ENCODE results near the gene MYOF. TPM values are rescaled to one million over a fixed set of nuclear protein-coding genes. Genes with fewer than 3 reads are reported as not detected.
A peak's percentile ranks its signal among the peaks of the same experiment; 100 is the strongest.

MYOF gene
- total and polyA plus RNA-seq, 10 of the 15 experiments (the other 5 are each of a cell fraction or from before 2014, with no cell fraction given) = 0.02 to 0.59 (median 0.17) TPM

DNA sequence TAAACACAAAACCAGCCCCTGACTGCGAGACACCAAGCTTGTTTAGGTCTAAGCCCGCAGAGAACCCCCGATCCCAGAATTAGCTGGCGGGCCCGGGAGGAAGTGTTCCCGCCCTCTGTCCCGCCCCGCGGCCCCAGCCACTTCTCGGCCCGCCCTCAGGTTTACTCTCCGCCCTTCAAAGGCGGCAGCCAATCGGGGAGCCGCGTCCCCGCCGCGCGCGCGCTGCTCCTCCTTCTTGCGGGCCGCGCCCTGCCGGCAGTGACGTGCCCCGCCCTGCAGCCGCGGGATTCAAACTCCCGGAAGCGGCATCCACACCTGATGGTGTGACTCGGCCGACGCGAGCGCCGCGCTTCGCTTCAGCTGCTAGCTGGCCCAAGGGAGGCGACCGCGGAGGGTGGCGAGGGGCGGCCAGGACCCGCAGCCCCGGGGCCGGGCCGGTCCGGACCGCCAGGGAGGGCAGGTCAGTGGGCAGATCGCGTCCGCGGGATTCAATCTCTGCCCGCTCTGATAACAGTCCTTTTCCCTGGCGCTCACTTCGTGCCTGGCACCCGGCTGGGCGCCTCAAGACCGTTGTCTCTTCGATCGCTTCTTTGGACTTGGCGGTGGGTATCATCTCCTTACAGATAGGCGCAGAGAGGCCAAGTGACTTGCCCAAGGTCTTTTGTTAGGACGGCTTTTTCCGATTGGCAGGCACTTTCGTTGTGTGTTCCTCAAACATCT, 14.3 kb upstream of the MYOF start, which contains the start of gene CEP55 (continued):
- TF ChIP-seq MYB (IDR thresholded peaks at IDR 0.05; ENCODE audit: borderline replicate concordance, low read depth, low read length) (no peak), RELA (IDR thresholded peaks at IDR 0.05; ENCODE audit: borderline replicate concordance, partially characterized antibody) (no peak), EED (IDR thresholded peaks at IDR 0.05; ENCODE audit: low read depth) (no peak), HCFC1 (IDR thresholded peaks at IDR 0.05; ENCODE audit: low read length) (0 out of 2 replicates have a peak, but pooled peaks have one; percentile 31), EP300 (IDR thresholded peaks at IDR 0.05; ENCODE audit: borderline replicate concordance in 1 of 2, control insufficient read depth in 1 of 2, low read depth in 2 of 2, low read length in 2 of 2) (0 out of 4 replicates have a peak, but pooled peaks of 1 of the 2 experiments have one; percentile 17), ZNF217 (IDR thresholded peaks at IDR 0.05) (no peak), ZZZ3 (IDR thresholded peaks at IDR 0.05; ENCODE audit: control insufficient read depth, insufficient read length, low read depth) (no peak), STAT3 (IDR thresholded peaks at IDR 0.05; ENCODE audit: low read depth, low read length) (no peak), MTA3 (IDR thresholded peaks at IDR 0.05; ENCODE audit: borderline replicate concordance, low read length) (no peak), RFX5 (IDR thresholded peaks at IDR 0.05; ENCODE audit: low read depth, low read length) (peak; percentile 61; the same call in 1 of the 2 replicates), POLR2A (IDR thresholded peaks at IDR 0.05; ENCODE audit: low read depth, low read length) (peak; percentile 90), JUND (IDR thresholded peaks at IDR 0.05; ENCODE audit: low read depth, low read length) (0 out of 2 replicates have a peak, but pooled peaks have one; percentile 19), MYC (IDR thresholded peaks at IDR 0.05; ENCODE audit: insufficient read depth, insufficient read length, insufficient replicate concordance, low read length, severe bottlenecking) (no peak), GATAD2B (conservative IDR thresholded peaks at IDR 0.05; ENCODE audit: low read depth) (peak; percentile 90), SPI1 (IDR thresholded peaks at IDR 0.05; ENCODE audit: borderline replicate concordance, insufficient read depth, low read depth, low read length) (peak; percentile 68), SMAD5 (IDR thresholded peaks at IDR 0.05; ENCODE audit: low read depth) (no peak), RAD21 (IDR thresholded peaks at IDR 0.05; ENCODE audit: insufficient read depth, low read depth, low read length) (no peak), STAT1 (conservative IDR thresholded peaks at IDR 0.05) (no peak), ZNF384 (IDR thresholded peaks at IDR 0.05; ENCODE audit: borderline replicate concordance, low read depth, low read length) (no peak), CREB1 (IDR thresholded peaks at IDR 0.05; ENCODE audit: low read depth) (peak; percentile 95), NR2F1 (conservative IDR thresholded peaks at IDR 0.05) (0 out of 2 replicates have a peak, but pooled peaks have one; percentile 12)
- TF ChIP-seq, protein P1, sequence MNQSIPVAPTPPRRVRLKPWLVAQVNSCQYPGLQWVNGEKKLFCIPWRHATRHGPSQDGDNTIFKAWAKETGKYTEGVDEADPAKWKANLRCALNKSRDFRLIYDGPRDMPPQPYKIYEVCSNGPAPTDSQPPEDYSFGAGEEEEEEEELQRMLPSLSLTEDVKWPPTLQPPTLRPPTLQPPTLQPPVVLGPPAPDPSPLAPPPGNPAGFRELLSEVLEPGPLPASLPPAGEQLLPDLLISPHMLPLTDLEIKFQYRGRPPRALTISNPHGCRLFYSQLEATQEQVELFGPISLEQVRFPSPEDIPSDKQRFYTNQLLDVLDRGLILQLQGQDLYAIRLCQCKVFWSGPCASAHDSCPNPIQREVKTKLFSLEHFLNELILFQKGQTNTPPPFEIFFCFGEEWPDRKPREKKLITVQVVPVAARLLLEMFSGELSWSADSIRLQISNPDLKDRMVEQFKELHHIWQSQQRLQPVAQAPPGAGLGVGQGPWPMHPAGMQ (IDR thresholded peaks at IDR 0.05; ENCODE audit: borderline replicate concordance) = no peak
- TF ChIP-seq, protein P2, sequence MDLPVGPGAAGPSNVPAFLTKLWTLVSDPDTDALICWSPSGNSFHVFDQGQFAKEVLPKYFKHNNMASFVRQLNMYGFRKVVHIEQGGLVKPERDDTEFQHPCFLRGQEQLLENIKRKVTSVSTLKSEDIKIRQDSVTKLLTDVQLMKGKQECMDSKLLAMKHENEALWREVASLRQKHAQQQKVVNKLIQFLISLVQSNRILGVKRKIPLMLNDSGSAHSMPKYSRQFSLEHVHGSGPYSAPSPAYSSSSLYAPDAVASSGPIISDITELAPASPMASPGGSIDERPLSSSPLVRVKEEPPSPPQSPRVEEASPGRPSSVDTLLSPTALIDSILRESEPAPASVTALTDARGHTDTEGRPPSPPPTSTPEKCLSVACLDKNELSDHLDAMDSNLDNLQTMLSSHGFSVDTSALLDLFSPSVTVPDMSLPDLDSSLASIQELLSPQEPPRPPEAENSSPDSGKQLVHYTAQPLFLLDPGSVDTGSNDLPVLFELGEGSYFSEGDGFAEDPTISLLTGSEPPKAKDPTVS (IDR thresholded peaks at IDR 0.05; ENCODE audit: low read depth, low read length) = no peak
- TF ChIP-seq, protein P3, sequence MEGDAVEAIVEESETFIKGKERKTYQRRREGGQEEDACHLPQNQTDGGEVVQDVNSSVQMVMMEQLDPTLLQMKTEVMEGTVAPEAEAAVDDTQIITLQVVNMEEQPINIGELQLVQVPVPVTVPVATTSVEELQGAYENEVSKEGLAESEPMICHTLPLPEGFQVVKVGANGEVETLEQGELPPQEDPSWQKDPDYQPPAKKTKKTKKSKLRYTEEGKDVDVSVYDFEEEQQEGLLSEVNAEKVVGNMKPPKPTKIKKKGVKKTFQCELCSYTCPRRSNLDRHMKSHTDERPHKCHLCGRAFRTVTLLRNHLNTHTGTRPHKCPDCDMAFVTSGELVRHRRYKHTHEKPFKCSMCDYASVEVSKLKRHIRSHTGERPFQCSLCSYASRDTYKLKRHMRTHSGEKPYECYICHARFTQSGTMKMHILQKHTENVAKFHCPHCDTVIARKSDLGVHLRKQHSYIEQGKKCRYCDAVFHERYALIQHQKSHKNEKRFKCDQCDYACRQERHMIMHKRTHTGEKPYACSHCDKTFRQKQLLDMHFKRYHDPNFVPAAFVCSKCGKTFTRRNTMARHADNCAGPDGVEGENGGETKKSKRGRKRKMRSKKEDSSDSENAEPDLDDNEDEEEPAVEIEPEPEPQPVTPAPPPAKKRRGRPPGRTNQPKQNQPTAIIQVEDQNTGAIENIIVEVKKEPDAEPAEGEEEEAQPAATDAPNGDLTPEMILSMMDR (IDR thresholded peaks at IDR 0.05 in 2 of 3, conservative IDR thresholded peaks at IDR 0.05 in 1 of 3; ENCODE audit: control insufficient read depth in 2 of 3, extremely low read depth in 1 of 3, insufficient read depth in 1 of 3, low read depth in 3 of 3, low read length in 3 of 3) = no peak
- TF ChIP-seq, protein P4, sequence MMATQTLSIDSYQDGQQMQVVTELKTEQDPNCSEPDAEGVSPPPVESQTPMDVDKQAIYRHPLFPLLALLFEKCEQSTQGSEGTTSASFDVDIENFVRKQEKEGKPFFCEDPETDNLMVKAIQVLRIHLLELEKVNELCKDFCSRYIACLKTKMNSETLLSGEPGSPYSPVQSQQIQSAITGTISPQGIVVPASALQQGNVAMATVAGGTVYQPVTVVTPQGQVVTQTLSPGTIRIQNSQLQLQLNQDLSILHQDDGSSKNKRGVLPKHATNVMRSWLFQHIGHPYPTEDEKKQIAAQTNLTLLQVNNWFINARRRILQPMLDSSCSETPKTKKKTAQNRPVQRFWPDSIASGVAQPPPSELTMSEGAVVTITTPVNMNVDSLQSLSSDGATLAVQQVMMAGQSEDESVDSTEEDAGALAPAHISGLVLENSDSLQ (IDR thresholded peaks at IDR 0.05) = peak; percentile 76

Measured in GM12878 (cell line).